NCI-H345 treated with DMSO at 0.1 percent for 48 hours (cell line): Measurements from ENCODE around the gene MATN1.
A peak's percentile ranks its signal among the peaks of the same experiment; 100 is the strongest.

Source experiments
- DNase-seq: peaks from one replicate; lab custom pipeline; 2025; ENCODE audit not compliant: unreplicated experiment; lab: John Stamatoyannopoulos, UW

MATN1 gene

GRCh38 chr1:30732277-30732996 lies 9.1 kb upstream of the MATN1 start:
- no peak for DNase-seq

GRCh38 chr1:30731806-30732276 lies 8.5 kb upstream of the MATN1 start:
- no peak for DNase-seq

- DNase-seq = no peak
These were observed 7.9 kb upstream of the MATN1 start for GRCh38 chr1:30731109-30731805.

GRCh38 chr1:30730346-30731108 lies 7.1 kb upstream of the MATN1 start:
- DNase-seq = no peak

- no peak for DNase-seq
These were observed 6.5 kb upstream of the MATN1 start for GRCh38 chr1:30729901-30730300.

GRCh38 chr1:30728832-30729638 lies 5.7 kb upstream of the MATN1 start:
- no peak for DNase-seq

- no peak for DNase-seq
These were observed 5.0 kb upstream of the MATN1 start for GRCh38 chr1:30728340-30728739.

GRCh38 chr1:30727824-30728223 lies 4.4 kb upstream of the MATN1 start:
- DNase-seq = no peak

GRCh38 chr1:30726773-30727684 lies 3.6 kb upstream of the MATN1 start:
- DNase-seq = no peak

- no peak for DNase-seq
These were observed 2.9 kb upstream of the MATN1 start for GRCh38 chr1:30726236-30726635.

GRCh38 chr1:30725450-30726095 lies 2.2 kb upstream of the MATN1 start:
- DNase-seq = no peak

GRCh38 chr1:30724655-30725421 lies 1.5 kb upstream of the MATN1 start:
- DNase-seq = no peak

GRCh38 chr1:30724175-30724574 lies 790 bp upstream of the MATN1 start:
- DNase-seq = no peak

GRCh38 chr1:30721812-30722537 lies 1.4 kb downstream of the MATN1 start:
- peak; percentile 1 for DNase-seq

- DNase-seq = no peak
These were observed 2.0 kb downstream of the MATN1 start for GRCh38 chr1:30721341-30721793.

GRCh38 chr1:30720271-30721223 lies 2.8 kb downstream of the MATN1 start:
- DNase-seq = no peak
